ENCODE results near the gene XAB2.

The XAB2 gene

GRCh38 chr19:7611541-7612279, 17.6 kb downstream of the XAB2 start:
- no peak for DNase-seq (ENCODE audit: low spot score)

DNA sequence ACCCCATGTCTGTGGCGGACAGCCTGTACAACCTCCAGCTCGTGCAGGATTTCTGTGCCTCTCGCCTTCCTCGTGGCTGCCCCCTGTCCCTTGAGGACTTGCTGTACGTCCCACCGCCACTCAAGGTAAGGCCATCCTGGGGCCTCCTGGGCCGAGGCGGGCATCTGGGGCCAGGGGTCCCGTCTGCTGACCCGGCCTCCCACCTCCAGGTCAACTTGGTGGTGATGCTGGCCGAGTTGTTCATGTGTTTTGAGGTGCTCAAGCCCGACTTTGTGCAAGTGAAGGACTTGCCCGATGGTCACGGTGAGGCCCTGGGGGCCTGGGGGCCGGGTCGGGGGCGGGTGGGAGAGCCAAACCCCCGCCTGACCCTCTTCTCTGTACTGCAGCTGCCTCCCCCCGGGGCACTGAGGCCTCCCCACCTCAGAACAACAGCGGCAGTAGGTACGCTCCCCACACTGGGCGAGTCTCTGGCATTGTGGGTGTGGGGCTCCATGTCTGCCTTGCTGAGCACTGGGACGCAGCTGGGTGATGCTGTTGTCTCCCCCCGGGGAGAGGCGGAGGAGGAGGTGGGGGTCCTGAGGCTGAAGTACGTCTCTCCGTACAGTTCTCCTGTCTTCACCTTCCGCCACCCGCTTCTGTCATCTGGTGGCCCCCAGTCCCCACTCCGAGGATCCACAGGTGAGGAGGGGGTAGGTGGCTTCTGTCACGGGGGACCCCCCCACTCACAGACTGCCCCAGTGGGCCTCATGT, 18.7 kb downstream of the XAB2 start:
- no peak for DNase-seq (ENCODE audit: low spot score)

- DNase-seq (ENCODE audit: low spot score): no peak
These were observed 21.3 kb downstream of the XAB2 start for GRCh38 chr19:7607874-7608560.

GRCh38 chr19:7607212-7607873, 22.0 kb downstream of the XAB2 start:
- DNase-seq (ENCODE audit: low spot score): no peak

DNA sequence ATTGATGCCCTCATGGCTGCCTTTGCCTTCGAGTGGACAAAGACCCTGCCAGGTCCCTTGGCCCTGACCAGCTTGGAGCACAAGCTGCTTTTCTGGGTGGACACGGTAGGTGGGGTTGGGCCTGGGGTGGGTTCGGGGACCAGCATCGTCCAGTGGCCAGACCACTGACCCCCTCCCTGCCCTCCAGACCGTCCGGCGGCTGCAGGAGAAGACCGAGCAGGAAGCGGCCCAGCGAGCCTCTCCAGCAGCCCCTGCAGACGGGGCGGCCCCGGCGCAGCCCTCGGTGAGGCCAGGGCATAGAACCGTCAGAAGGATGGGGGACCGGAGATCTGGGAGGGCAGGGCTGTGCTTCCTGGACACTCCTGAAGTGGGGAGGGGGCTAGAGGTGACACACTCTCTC, 23.1 kb downstream of the XAB2 start:
- DNase-seq (ENCODE audit: low spot score): no peak

GRCh38 chr19:7605490-7606222, 23.7 kb downstream of the XAB2 start:
- DNase-seq (ENCODE audit: low spot score): peak; percentile 29

DNA sequence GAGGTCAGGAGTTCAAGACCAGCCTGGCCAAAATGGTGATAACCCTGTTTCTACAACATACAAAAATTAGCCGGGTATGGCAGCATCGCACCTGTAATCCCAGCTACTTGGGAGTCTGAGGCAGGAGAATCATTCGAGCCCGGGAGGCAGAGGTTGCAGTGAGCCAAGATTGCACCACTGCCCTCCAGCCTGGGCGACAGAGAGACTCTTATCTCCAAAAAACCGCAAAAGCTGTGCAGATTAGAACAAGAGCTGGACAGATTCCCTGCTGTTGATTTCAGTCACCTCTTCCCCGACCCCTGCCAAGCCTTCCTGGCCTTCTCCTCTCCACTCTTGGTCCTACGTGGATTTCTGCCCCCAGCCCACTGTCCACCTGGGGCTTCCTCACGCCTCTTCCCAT, 25.4 kb downstream of the XAB2 start:
- DNase-seq (ENCODE audit: low spot score): no peak

DNA sequence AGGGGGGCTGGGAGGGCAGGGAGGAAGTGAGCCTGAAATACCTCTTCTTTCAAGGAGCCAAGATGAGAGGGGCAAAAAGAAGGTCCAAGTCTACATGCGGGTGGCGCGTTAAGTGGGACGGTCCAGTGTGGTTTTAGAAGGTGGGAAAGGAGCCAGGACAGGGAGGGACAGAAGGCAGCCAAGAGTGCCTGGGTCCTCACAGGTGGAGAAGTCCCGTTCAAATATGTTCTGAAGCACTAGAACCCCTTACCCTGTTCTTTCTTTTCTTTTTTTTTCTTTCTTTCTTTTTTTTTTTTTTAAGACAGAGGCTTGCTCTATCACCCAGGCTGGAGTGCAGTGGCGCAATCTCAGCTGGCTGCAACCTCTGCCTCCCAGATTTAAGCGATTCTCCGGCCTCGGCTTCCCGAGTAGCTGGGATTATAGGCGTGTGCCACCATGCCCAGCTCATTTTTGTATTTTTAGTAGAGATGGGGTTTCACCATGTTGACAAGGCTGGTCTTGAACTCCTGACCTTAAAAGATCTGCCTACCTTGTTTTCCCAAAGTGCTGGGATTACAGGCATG, 26.3 kb downstream of the XAB2 start:
- DNase-seq (ENCODE audit: low spot score): no peak

GRCh38 chr19:7602240-7602934, 27.0 kb downstream of the XAB2 start:
- DNase-seq (ENCODE audit: low spot score): no peak

GRCh38 chr19:7600721-7601120, 28.6 kb downstream of the XAB2 start:
- DNase-seq (ENCODE audit: low spot score): no peak

DNA sequence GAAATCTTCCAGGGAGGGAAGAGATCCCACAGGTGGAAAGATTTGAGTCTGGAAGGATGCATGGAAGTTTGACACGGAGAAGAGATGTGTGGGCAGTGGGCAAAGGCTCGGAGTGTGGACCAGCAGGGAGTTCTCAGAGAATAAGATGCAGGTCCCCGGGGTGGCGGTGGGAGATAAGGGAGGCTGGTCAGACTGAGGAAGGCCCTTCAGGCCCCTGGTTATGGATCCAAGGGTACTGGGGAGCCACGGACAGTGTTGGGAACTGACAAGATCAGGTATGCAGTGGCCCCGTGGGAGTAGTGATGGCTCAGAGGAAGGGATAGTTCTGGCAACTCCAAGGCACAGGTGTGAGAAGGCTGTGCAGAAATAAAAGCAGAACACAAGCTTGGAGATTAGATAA, 31.2 kb downstream of the XAB2 start:
- no peak for DNase-seq (ENCODE audit: low spot score)

GRCh38 chr19:7597689-7598088, 31.7 kb downstream of the XAB2 start:
- DNase-seq (ENCODE audit: low spot score): no peak

- no peak for DNase-seq (ENCODE audit: low spot score)
These were observed 33.0 kb downstream of the XAB2 start for GRCh38 chr19:7596211-7596937.

DNA sequence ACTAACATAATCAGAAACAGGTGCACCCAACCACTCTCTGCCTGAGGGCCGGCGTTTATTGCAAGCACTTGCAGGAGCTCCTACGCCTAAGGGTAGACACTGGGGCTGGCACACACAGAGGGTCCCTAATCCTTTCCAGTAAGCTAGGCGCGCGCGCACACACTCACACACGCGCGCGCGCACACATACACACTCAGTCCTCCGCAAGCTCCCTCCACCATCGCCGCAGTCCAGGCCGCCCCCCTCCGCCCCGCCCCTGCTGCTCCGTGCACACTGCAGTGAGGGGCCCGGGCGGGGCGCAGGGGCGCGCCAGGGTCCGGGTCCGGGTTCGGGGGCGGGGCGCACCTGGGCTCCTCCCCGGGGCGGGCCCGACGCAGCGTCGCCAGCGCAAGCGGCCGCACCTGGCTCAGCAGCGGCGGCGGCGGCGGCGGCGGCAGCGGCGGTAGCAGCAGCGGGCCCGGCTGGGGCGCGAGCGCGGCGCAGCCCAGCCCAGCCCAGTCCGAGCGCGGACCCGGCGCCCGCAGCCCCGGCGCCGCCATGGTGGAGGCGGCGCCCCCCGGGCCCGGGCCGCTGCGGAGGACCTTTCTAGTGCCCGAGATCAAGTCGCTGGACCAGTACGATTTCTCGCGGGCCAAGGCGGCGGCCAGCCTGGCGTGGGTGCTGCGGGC, 33.7 kb downstream of the XAB2 start, which contains the start of gene CAMSAP3:
CAMSAP3 (plus strand) TSS at position 398 of the 668 bp plus-strand sequence; CDS start at position 538, 140 bp downstream.
- DNase-seq (ENCODE audit: low spot score): peak; percentile 24

DNA sequence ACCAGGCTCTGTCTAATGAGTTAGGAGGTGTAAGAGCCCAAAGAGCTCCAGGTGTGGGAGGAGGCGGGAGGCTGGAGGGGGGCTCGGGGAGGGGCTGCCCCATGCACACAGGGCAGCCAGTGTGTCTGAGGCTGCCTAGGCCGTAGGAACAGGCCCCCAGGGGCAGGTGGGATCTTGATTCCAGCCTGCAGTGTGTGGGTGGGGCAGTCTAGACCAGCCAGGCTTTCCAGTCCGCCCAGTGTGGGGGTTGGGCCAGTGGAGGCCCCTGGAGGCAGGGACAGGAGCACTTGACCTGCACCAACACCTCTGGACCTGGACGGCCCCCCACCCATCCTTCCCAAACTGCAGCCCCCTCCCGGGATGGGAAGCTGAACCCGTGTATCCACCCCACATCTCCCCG, 39.1 kb downstream of the XAB2 start:
- no peak for DNase-seq (ENCODE audit: low spot score)

DNA sequence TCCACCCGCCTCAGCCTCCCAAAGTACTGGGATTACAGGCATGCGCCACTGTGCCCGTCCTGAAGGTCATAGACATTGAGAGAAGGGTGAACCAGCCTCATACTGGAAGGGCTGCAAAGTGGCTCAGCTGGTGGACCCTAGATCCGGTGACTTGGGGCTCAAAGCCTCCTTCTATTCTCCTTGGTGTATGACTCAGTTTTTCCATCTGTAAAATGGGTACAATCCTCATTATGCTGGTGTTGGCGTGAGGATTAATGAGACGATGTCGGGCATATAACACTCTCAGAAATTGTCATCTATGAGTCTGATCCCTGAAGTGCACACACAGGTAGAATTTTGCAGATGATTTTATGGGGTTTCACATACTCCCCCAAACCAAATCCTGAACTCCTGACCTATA, 39.5 kb downstream of the XAB2 start:
- no peak for DNase-seq (ENCODE audit: low spot score)

- DNase-seq (ENCODE audit: low spot score): no peak
These were observed 46.9 kb downstream of the XAB2 start for GRCh38 chr19:7582446-7582845.

- no peak for DNase-seq (ENCODE audit: low spot score)
These were observed 50.2 kb downstream of the XAB2 start for GRCh38 chr19:7579182-7579581.

GRCh38 chr19:7578127-7578526, 51.2 kb downstream of the XAB2 start:
- DNase-seq (ENCODE audit: low spot score): no peak

Data from activated CD4-positive, alpha-beta T cell treated with anti-CD3 and anti-CD28 coated beads, Interleukin-2, Interleukin-4, amounts not matched to agents 100 ng/mL and 50 ng/mL, durations not matched to agents 16 hours and 8 hours (primary cell).